ENCODE data around the gene DOCK9. TPM values are rescaled to one million over a fixed set of nuclear protein-coding genes. Genes with fewer than 3 reads are reported as not detected.

Gene DOCK9
- total and polyA plus RNA-seq, 8 donors: 98.3 to 158 (median 109) TPM

GRCh38 chr13:98804336-98804855 lies 173.5 kb downstream of the DOCK9 start:
- no peak for TF ChIP-seq CTCF (IDR thresholded peaks at IDR 0.05)
- H3K27ac ChIP-seq: no peak overlapping the region
- no peaks in the 10 kb centered on the region for H3K9me3 ChIP-seq
- peaks cover 0 to 89% of the 10 kb centered on the region in 2 donors for H3K36me3 ChIP-seq
- no peak overlapping the region for H3K4me3 ChIP-seq
- ATAC-seq: no peak
- no peaks in the 10 kb centered on the region for H3K4me1 ChIP-seq
- no peak for DNase-seq
- intact Hi-C loops (cut with DNase I): no loop called here
- no peaks in the 10 kb centered on the region for H3K27me3 ChIP-seq

GRCh38 chr13:98803921-98804320 lies 173.9 kb downstream of the DOCK9 start:
- H3K27ac ChIP-seq: no peak overlapping the region
- peaks cover 0 to 85% of the 10 kb centered on the region in 2 donors for H3K36me3 ChIP-seq
- H3K9me3 ChIP-seq: no peaks in the 10 kb centered on the region
- H3K27me3 ChIP-seq: no peaks in the 10 kb centered on the region
- ATAC-seq (no peak), DNase-seq (no peak)
- no peak for TF ChIP-seq CTCF (IDR thresholded peaks at IDR 0.05)
- no peaks in the 10 kb centered on the region for H3K4me1 ChIP-seq
- H3K4me3 ChIP-seq: no peak overlapping the region
- intact Hi-C loops (cut with DNase I): no loop called here

GRCh38 chr13:98803111-98803561 lies 174.7 kb downstream of the DOCK9 start:
- DNase-seq (no peak), ATAC-seq (no peak)
- no peak overlapping the region for H3K4me3 ChIP-seq
- TF ChIP-seq CTCF (IDR thresholded peaks at IDR 0.05): no peak
- H3K4me1 ChIP-seq: peaks cover 0 to 3% of the 10 kb centered on the region in 2 donors
- peaks cover 0 to 82% of the 10 kb centered on the region in 2 donors for H3K36me3 ChIP-seq
- H3K9me3 ChIP-seq: no peaks in the 10 kb centered on the region
- H3K27me3 ChIP-seq: no peaks in the 10 kb centered on the region
- no peak overlapping the region for H3K27ac ChIP-seq
- intact Hi-C loops (cut with DNase I): no loop called here

GRCh38 chr13:98802559-98802958 lies 175.3 kb downstream of the DOCK9 start:
- Histone ChIP-seq H3K27ac (no peak overlapping the region), H3K9me3 (no peaks in the 10 kb centered on the region), H3K4me3 (no peak overlapping the region), H3K36me3 (peaks cover 0 to 82% of the 10 kb centered on the region in 2 donors), H3K4me1 (peaks cover 0 to 3% of the 10 kb centered on the region in 2 donors), H3K27me3 (no peaks in the 10 kb centered on the region)
- intact Hi-C loops (cut with DNase I): no loop called here
- ATAC-seq: no peak
- TF ChIP-seq CTCF (IDR thresholded peaks at IDR 0.05): no peak
- DNase-seq: no peak

- intact Hi-C loops (cut with DNase I): no loop called here
- Histone ChIP-seq H3K4me1 (peaks cover 0 to 3% of the 10 kb centered on the region in 2 donors), H3K9me3 (no peaks in the 10 kb centered on the region), H3K27me3 (no peaks in the 10 kb centered on the region), H3K27ac (no peak overlapping the region), H3K36me3 (peaks cover 0 to 82% of the 10 kb centered on the region in 2 donors), H3K4me3 (no peak overlapping the region)
- DNase-seq: no peak
- no peak for ATAC-seq
- no peak for TF ChIP-seq CTCF (IDR thresholded peaks at IDR 0.05)
These were observed 176.0 kb downstream of the DOCK9 start for GRCh38 chr13:98801626-98802418.
